Measurements from ENCODE around the gene PYCARD.
"Not testable (repeated sequence)": the region's sequence is repeated elsewhere in the genome, so short reads cannot be mapped to it uniquely, and the experiment has no call there.

The PYCARD gene

GRCh38 chr16:31196324-31197088, 6.1 kb downstream of the PYCARD start:
- no peaks in the 10 kb centered on the region for H3K9me3 ChIP-seq (ENCODE audit: insufficient read depth, low read depth, low read length)
- no peak overlapping the region for H3K27ac ChIP-seq (ENCODE audit: low read length)
- 0 out of 2 replicates have a peak, but pooled peaks cover 2% of the 10 kb centered on the region for H3K27me3 ChIP-seq (ENCODE audit: insufficient read depth, low read length)
- H3K4me3 ChIP-seq (ENCODE audit: low read length), result no peak overlapping the region
- peaks cover 67% of the 10 kb centered on the region for H3K36me3 ChIP-seq (ENCODE audit: insufficient read depth, low read depth, low read length)
- no peaks in the 10 kb centered on the region for H3K4me1 ChIP-seq (ENCODE audit: insufficient read depth, low read length)
- no peak overlapping the region for H3K9ac ChIP-seq (ENCODE audit: low read depth, low read length)

GRCh38 chr16:31195861-31196260, 6.7 kb downstream of the PYCARD start:
- not testable (repeated sequence) for H3K9ac ChIP-seq (ENCODE audit: low read depth, low read length)

GRCh38 chr16:31194898-31195297, 7.7 kb downstream of the PYCARD start:
- H3K9me3 ChIP-seq (ENCODE audit: insufficient read depth, low read depth, low read length), result no peaks in the 10 kb centered on the region
- no peak overlapping the region for H3K9ac ChIP-seq (ENCODE audit: low read depth, low read length)
- H3K36me3 ChIP-seq (ENCODE audit: insufficient read depth, low read depth, low read length), result peaks cover 84% of the 10 kb centered on the region
- no peaks in the 10 kb centered on the region for H3K4me1 ChIP-seq (ENCODE audit: insufficient read depth, low read length)
- H3K4me3 ChIP-seq (ENCODE audit: low read length), result no peak overlapping the region
- no peaks in the 10 kb centered on the region for H3K27me3 ChIP-seq (ENCODE audit: insufficient read depth, low read length)
- H3K27ac ChIP-seq (ENCODE audit: low read length), result no peak overlapping the region

More at GRCh38 chr16:31195861-31196260, 6.7 kb downstream of the PYCARD start:
- not testable (repeated sequence) for H3K27me3 ChIP-seq (ENCODE audit: insufficient read depth, low read length); H3K27ac ChIP-seq (ENCODE audit: low read length); H3K4me1 ChIP-seq (ENCODE audit: insufficient read depth, low read length); H3K9me3 ChIP-seq (ENCODE audit: insufficient read depth, low read depth, low read length); H3K4me3 ChIP-seq (ENCODE audit: low read length)
- peaks cover 74% of the 10 kb centered on the region for H3K36me3 ChIP-seq (ENCODE audit: insufficient read depth, low read depth, low read length)

- peaks cover 85% of the 10 kb centered on the region for H3K36me3 ChIP-seq (ENCODE audit: insufficient read depth, low read depth, low read length)
Measured at GRCh38 chr16:31193874-31194273, 8.7 kb downstream of the PYCARD start.

GRCh38 chr16:31192856-31193642, 9.5 kb downstream of the PYCARD start:
- H3K4me1 ChIP-seq (ENCODE audit: insufficient read depth, low read length), result no peaks in the 10 kb centered on the region
- peaks cover 92% of the 10 kb centered on the region for H3K36me3 ChIP-seq (ENCODE audit: insufficient read depth, low read depth, low read length)
- no peak overlapping the region for H3K27ac ChIP-seq (ENCODE audit: low read length)
- no peaks in the 10 kb centered on the region for H3K9me3 ChIP-seq (ENCODE audit: insufficient read depth, low read depth, low read length)
- H3K27me3 ChIP-seq (ENCODE audit: insufficient read depth, low read length), result no peaks in the 10 kb centered on the region
- H3K9ac ChIP-seq (ENCODE audit: low read depth, low read length), result no peak overlapping the region
- no peak overlapping the region for H3K4me3 ChIP-seq (ENCODE audit: low read length)

More at GRCh38 chr16:31193874-31194273, 8.7 kb downstream of the PYCARD start:
- Histone ChIP-seq H3K9ac (ENCODE audit: low read depth, low read length) (no peak overlapping the region), H3K27me3 (ENCODE audit: insufficient read depth, low read length) (no peaks in the 10 kb centered on the region), H3K4me3 (ENCODE audit: low read length) (no peak overlapping the region), H3K9me3 (ENCODE audit: insufficient read depth, low read depth, low read length) (no peaks in the 10 kb centered on the region), H3K27ac (ENCODE audit: low read length) (no peak overlapping the region), H3K4me1 (ENCODE audit: insufficient read depth, low read length) (no peaks in the 10 kb centered on the region)

GRCh38 chr16:31191697-31192428, 10.7 kb downstream of the PYCARD start:
- H3K9ac ChIP-seq (ENCODE audit: low read depth, low read length), result no peak overlapping the region
- no peaks in the 10 kb centered on the region for H3K4me1 ChIP-seq (ENCODE audit: insufficient read depth, low read length)
- H3K4me3 ChIP-seq (ENCODE audit: low read length), result no peak overlapping the region
- H3K27me3 ChIP-seq (ENCODE audit: insufficient read depth, low read length), result no peaks in the 10 kb centered on the region
- peaks cover 100% of the 10 kb centered on the region for H3K36me3 ChIP-seq (ENCODE audit: insufficient read depth, low read depth, low read length)
- no peak overlapping the region for H3K27ac ChIP-seq (ENCODE audit: low read length)
- no peaks in the 10 kb centered on the region for H3K9me3 ChIP-seq (ENCODE audit: insufficient read depth, low read depth, low read length)

GRCh38 chr16:31190818-31191444, 11.6 kb downstream of the PYCARD start:
- Histone ChIP-seq H3K9ac (ENCODE audit: low read depth, low read length) (no peak overlapping the region), H3K36me3 (ENCODE audit: insufficient read depth, low read depth, low read length) (peaks cover 100% of the 10 kb centered on the region), H3K9me3 (ENCODE audit: insufficient read depth, low read depth, low read length) (no peaks in the 10 kb centered on the region), H3K4me3 (ENCODE audit: low read length) (no peak overlapping the region), H3K27me3 (ENCODE audit: insufficient read depth, low read length) (no peaks in the 10 kb centered on the region), H3K27ac (ENCODE audit: low read length) (no peak overlapping the region), H3K4me1 (ENCODE audit: insufficient read depth, low read length) (no peaks in the 10 kb centered on the region)

- Histone ChIP-seq H3K9me3 (ENCODE audit: insufficient read depth, low read depth, low read length) (no peaks in the 10 kb centered on the region), H3K4me1 (ENCODE audit: insufficient read depth, low read length) (no peaks in the 10 kb centered on the region), H3K9ac (ENCODE audit: low read depth, low read length) (no peak overlapping the region), H3K27me3 (ENCODE audit: insufficient read depth, low read length) (no peaks in the 10 kb centered on the region), H3K27ac (ENCODE audit: low read length) (no peak overlapping the region), H3K4me3 (ENCODE audit: low read length) (no peak overlapping the region), H3K36me3 (ENCODE audit: insufficient read depth, low read depth, low read length) (peaks cover 100% of the 10 kb centered on the region)
Measured at GRCh38 chr16:31190061-31190460, 12.5 kb downstream of the PYCARD start.

GRCh38 chr16:31189412-31189778, 13.2 kb downstream of the PYCARD start:
- Histone ChIP-seq H3K27me3 (ENCODE audit: insufficient read depth, low read length) (no peaks in the 10 kb centered on the region), H3K4me3 (ENCODE audit: low read length) (no peak overlapping the region), H3K9me3 (ENCODE audit: insufficient read depth, low read depth, low read length) (no peaks in the 10 kb centered on the region), H3K36me3 (ENCODE audit: insufficient read depth, low read depth, low read length) (peaks cover 100% of the 10 kb centered on the region), H3K9ac (ENCODE audit: low read depth, low read length) (no peak overlapping the region), H3K4me1 (ENCODE audit: insufficient read depth, low read length) (no peaks in the 10 kb centered on the region), H3K27ac (ENCODE audit: low read length) (no peak overlapping the region)

- H3K36me3 ChIP-seq (ENCODE audit: insufficient read depth, low read depth, low read length), result peaks cover 100% of the 10 kb centered on the region
- H3K4me1 ChIP-seq (ENCODE audit: insufficient read depth, low read length), result no peaks in the 10 kb centered on the region
- no peaks in the 10 kb centered on the region for H3K9me3 ChIP-seq (ENCODE audit: insufficient read depth, low read depth, low read length)
- H3K27ac ChIP-seq (ENCODE audit: low read length), result no peak overlapping the region
- H3K27me3 ChIP-seq (ENCODE audit: insufficient read depth, low read length), result no peaks in the 10 kb centered on the region
- no peak overlapping the region for H3K4me3 ChIP-seq (ENCODE audit: low read length)
- no peak overlapping the region for H3K9ac ChIP-seq (ENCODE audit: low read depth, low read length)
Measured at GRCh38 chr16:31188450-31189411, 13.8 kb downstream of the PYCARD start.

All from iPS-20b (cell line).